ENCODE data around the gene MYLK3. TPM values are rescaled to one million over a fixed set of nuclear protein-coding genes. Genes with fewer than 3 reads are reported as not detected.

Gene MYLK3
- total and polyA plus RNA-seq, 2 of the 4 experiments (the other 2 are of a cell fraction) = under 0.01 to 0.03 TPM

GRCh38 chr16:46736695-46737094, 11.4 kb downstream of the MYLK3 start:
- Histone ChIP-seq H2AFZ (replicated peaks; ENCODE audit: low read length, poor library complexity) (no peak overlapping the region), H3K27me3 (ENCODE audit: control insufficient read depth, insufficient read depth, low read length) (no peaks in the 10 kb centered on the region), H3K36me3 (ENCODE audit: control insufficient read depth, insufficient read depth, low read length) (no peaks in the 10 kb centered on the region), H3K18ac (ENCODE audit: low read depth, low read length) (no peak overlapping the region), H3K56ac (ENCODE audit: extremely low read depth, insufficient read depth, low read length) (no peak overlapping the region), H3K4me3 (ENCODE audit: insufficient read depth, low read depth, low read length) (no peak overlapping the region), H3K4ac (ENCODE audit: low read depth, low read length) (no peak overlapping the region), H4K8ac (ENCODE audit: low read depth in 2 of 2, low read length in 2 of 2) (no peak overlapping the region), H2BK20ac (ENCODE audit: low read depth, low read length) (no peak overlapping the region), H3K9ac (ENCODE audit: low read depth, low read length) (no peak overlapping the region), H2BK120ac (ENCODE audit: low read depth, low read length) (no peak overlapping the region), H3K14ac (replicated peaks; ENCODE audit: low read depth, low read length) (no peak overlapping the region), H3K23ac (ENCODE audit: low read depth, low read length) (no peak overlapping the region), H4K5ac (ENCODE audit: low read depth, low read length) (no peak overlapping the region), H3K9me3 (ENCODE audit: control insufficient read depth, insufficient read depth, low read length) (no peaks in the 10 kb centered on the region), H4K91ac (ENCODE audit: insufficient read depth, low read depth, low read length) (no peak overlapping the region), H3K27ac (ENCODE audit: insufficient read depth, low read length) (no peak overlapping the region), H4K20me1 (ENCODE audit: insufficient read depth, low read length) (no peaks in the 10 kb centered on the region; the same call in 1 of the 2 replicates), H3K9me1 (ENCODE audit: insufficient read depth, low read length) (no peaks in the 10 kb centered on the region), H2AK9ac (replicated peaks; ENCODE audit: low read depth, low read length, poor library complexity) (no peak overlapping the region), H3K79me1 (ENCODE audit: low read depth in 1 of 2, low read length in 2 of 2) (no peaks in the 10 kb centered on the region), H2BK5ac (ENCODE audit: low read depth, low read length, poor library complexity, severe bottlenecking) (no peak overlapping the region), H3K4me2 (ENCODE audit: low read depth, low read length) (no peak overlapping the region), H3K4me1 (ENCODE audit: control insufficient read depth, insufficient read depth, low read length) (peaks cover 2% of the 10 kb centered on the region; the same call in 1 of the 2 replicates), H2BK15ac (ENCODE audit: low read depth, low read length) (no peak overlapping the region), H2AK5ac (ENCODE audit: low read depth, low read length) (no peak overlapping the region)
- DNase-seq (no peak), ATAC-seq (ENCODE audit: low read depth) (peak; percentile 92)
- ChIA-PET CTCF (no interaction called here), POLR2A (ENCODE audit: unreplicated experiment) (no interaction called here)
- BruUV-seq (replicated peaks) = no TSS peak
- dilution Hi-C loops (cut with HindIII; ENCODE audit: low sequenced_read_pairs, unreplicated experiment) = no loop called here
- in situ Hi-C loops (cut with MboI; ENCODE audit: low sequenced_read_pairs) = no loop called here
- TF ChIP-seq, protein P1, sequence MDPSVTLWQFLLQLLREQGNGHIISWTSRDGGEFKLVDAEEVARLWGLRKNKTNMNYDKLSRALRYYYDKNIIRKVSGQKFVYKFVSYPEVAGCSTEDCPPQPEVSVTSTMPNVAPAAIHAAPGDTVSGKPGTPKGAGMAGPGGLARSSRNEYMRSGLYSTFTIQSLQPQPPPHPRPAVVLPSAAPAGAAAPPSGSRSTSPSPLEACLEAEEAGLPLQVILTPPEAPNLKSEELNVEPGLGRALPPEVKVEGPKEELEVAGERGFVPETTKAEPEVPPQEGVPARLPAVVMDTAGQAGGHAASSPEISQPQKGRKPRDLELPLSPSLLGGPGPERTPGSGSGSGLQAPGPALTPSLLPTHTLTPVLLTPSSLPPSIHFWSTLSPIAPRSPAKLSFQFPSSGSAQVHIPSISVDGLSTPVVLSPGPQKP (IDR thresholded peaks at IDR 0.05; ENCODE audit: borderline replicate concordance, low read depth, low read length) = no peak
- no peak for TF ChIP-seq CHD1 (IDR thresholded peaks at IDR 0.05; ENCODE audit: low read depth, low read length)
- no peak for TF ChIP-seq RFX5 (IDR thresholded peaks at IDR 0.05; ENCODE audit: low read depth, low read length)
- no peak for TF ChIP-seq FOS (IDR thresholded peaks at IDR 0.05; ENCODE audit: low read depth, low read length)
- no peak for TF ChIP-seq CEBPB (IDR thresholded peaks at IDR 0.05; ENCODE audit: low read depth, low read length)
- no peak for TF ChIP-seq MAZ (IDR thresholded peaks at IDR 0.05; ENCODE audit: borderline replicate concordance, low read depth, low read length)
- no peak for TF ChIP-seq USF2 (IDR thresholded peaks at IDR 0.05; ENCODE audit: low read depth, low read length)
- TF ChIP-seq SMC3 (IDR thresholded peaks at IDR 0.05; ENCODE audit: low read depth, low read length) = no peak
- TF ChIP-seq BHLHE40 (IDR thresholded peaks at IDR 0.05; ENCODE audit: low read depth, low read length) = no peak
- no peak for TF ChIP-seq POLR2A (IDR thresholded peaks at IDR 0.05; ENCODE audit: low read depth, low read length)
- intact Hi-C loops (cut with micrococcal nuclease) = no loop called here
- WGBS, 2 experiments (ENCODE audit: extremely low coverage in 2 of 2, insufficient read length in 1 of 2) = 100% methylated on average over 3 of the region's 12 CpGs; no CpG with 5 or more reads in 1 of the 2 experiments
